Thyroid gland (tissue), 4 donors: Measurements from ENCODE around the gene GOLIM4. TPM values are rescaled to one million over a fixed set of nuclear protein-coding genes. Genes with fewer than 3 reads are reported as not detected.

Experiments used
- DNase-seq, 2 donors: peaks; one replicate each; pipeline ENCODE4 v3.0.0-alpha.2; 2019
- H3K27ac ChIP-seq, 3 donors: fragments of 200-600 bp; sonication (generic); 1 replicate in 2 of 3; 2 replicates in 1 of 3; pipeline ENCODE4 v1.5.1; 2016 to 2019; ENCODE audit warnings: mild to moderate bottlenecking in 1 of 3, moderate library complexity in 1 of 3
- H3K27me3 ChIP-seq: fragments of 200-600 bp; sonication (generic); one replicate; pipeline ENCODE4 v1.5.1; 2019
- H3K36me3 ChIP-seq, 2 donors: fragments of 200-600 bp; sonication (generic); one replicate each; pipeline ENCODE4 v1.5.1; 2016 to 2019
- H3K4me1 ChIP-seq, 2 donors: fragments of 200-600 bp; sonication (generic); one replicate each; pipeline ENCODE4 v1.5.1; 2017 to 2019
- H3K4me3 ChIP-seq, 3 donors: fragments of 200-600 bp; sonication (generic); replicated peaks in 1 of 3; 1 replicate in 2 of 3; 2 replicates in 1 of 3; pipeline ENCODE4 v1.5.1; 2016; ENCODE audit warnings: mild to moderate bottlenecking in 1 of 3
- H3K9me3 ChIP-seq: fragments of 200-600 bp; sonication (generic); one replicate; pipeline ENCODE4 v1.5.1; 2017
- CTCF ChIP-seq, 6 experiments: fragments of 200-600 bp in 3 of 6; fragments of 450-650 bp in 3 of 6; sonication (generic) in 3 of 6; IDR thresholded peaks; one replicate each; pipeline ENCODE4 v1.5.1; 2016 to 2019; ENCODE audit warnings: antibody characterized with exemption in 6 of 6, mild to moderate bottlenecking in 2 of 6, inconsistent platforms in 1 of 6, moderate library complexity in 1 of 6
- POLR2A ChIP-seq, 2 donors: fragments of 450-650 bp; IDR thresholded peaks; one replicate each; pipeline ENCODE4 v1.6.1; 2017; ENCODE audit warnings: antibody characterized with exemption in 2 of 2, mild to moderate bottlenecking in 2 of 2, moderate library complexity in 1 of 2
- WGBS, 2 donors: methylation state at CpG; one replicate each; pipeline ENCODE4 v1.1.5; 2017; 5-methylcytosine and 5-hydroxymethylcytosine counted together
- intact Hi-C: fragments of 100-400 bp; cut with DNase I; formaldehyde crosslinking; loops from one replicate; pipeline ENCODE4 v1.15.1; 2023
- total RNA-seq, 4 donors: library from RNA; depleted of rRNA; stranded (reverse); fragments of >200 nt; gene quantifications; one replicate each; pipeline ENCODE4 v1.2.3, GENCODE V29; 2016

GOLIM4 gene
- total RNA-seq, 4 donors from 2014 or later = 32.2 to 41.8 (median 34.2) TPM

DNA sequence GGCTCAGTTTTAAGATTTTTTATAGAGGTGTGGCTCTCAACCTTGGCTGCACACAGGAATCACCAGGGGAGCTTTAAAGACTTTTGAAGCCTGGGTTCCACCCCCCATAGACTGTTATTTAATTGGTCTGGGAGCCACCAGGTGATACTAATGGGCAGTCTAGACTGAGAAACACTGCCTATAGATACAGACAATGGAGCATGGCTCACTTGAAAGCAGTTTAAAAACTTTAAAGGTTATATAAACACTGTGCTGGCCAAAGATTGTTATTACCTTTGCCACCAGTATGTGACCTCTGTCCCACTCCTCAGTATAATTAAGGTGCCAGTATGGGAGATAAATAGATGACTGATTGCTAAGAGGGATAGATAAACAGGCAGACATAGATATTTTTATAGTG lies 3.8 kb downstream of the GOLIM4 start:
- intact Hi-C loops = no loop called here
- Histone ChIP-seq H3K27me3 (no peaks in the 10 kb centered on the region), H3K9me3 (no peaks in the 10 kb centered on the region), H3K4me3 (no peak overlapping the region), H3K27ac (no peak overlapping the region), H3K4me1 (peaks cover 20 to 23% of the 10 kb centered on the region in 2 donors), H3K36me3 (no peaks in the 10 kb centered on the region)
- no peak for DNase-seq
- TF ChIP-seq POLR2A (IDR thresholded peaks at IDR 0.05) (no peak), CTCF (IDR thresholded peaks at IDR 0.05) (no peak)

DNA sequence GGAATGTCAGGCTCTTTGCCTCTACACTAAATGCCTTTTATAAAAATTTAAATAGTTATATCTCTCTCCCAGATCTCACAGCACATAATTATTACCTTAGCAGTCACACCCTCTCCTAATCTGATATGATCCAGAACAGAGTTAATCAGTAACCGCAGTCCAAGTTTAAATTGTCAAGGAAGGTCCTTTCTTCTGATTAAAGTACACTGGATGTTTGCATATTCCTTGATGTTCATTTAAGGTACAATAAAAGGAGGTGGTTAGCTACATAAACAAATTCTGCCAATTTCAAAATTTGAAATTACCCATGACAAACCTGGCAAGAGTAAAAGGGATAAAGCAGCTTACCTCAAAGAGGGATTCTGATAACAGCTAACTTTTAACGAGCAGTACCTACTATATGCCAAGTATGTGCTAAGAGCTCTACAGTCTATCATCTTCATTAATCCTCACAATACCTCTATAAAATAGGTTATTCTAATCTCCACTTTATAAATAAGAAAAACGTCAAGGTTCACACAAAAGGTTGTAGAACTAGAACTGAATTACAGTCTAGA lies 4.3 kb downstream of the GOLIM4 start:
- TF ChIP-seq CTCF (IDR thresholded peaks at IDR 0.05) (no peak), POLR2A (IDR thresholded peaks at IDR 0.05) (no peak)

DNA sequence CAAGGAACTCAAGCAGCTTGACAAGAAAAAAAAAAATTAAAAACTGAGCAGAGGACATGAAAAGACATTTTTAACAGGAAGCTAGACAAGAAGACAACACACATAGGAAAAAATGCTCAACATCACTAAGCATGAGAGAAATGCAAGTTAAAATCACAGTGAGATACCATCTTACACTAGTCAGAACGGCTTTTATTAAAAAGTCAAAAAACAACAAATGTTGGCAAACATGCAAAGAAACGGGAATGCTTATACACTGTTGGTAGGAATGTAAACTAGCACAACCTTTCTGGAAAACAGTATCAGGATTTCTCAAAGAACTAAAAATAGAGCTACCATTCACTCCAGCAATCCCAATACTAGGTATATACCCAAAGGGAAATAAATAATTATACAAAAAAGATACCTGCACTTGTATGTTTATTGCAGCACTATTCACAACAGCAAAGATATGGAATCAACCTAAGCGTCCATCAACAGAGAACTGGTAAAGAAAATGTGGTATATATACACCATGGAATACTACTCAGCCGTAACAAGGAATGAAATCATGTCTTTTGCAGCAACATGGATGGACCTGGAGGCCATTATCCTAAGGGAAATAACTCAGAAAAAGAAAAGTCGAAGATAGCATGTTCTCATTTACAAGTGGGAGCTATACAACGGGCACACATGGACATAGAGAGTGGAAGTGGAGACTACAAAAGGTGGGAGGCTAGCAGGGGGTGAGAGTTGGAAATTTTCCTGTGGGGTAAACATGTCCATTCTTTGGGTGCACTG lies 5.2 kb downstream of the GOLIM4 start:
- no peak overlapping the region for H3K4me3 ChIP-seq
- peaks cover 20 to 23% of the 10 kb centered on the region in 2 donors for H3K4me1 ChIP-seq
- TF ChIP-seq POLR2A (IDR thresholded peaks at IDR 0.05) (no peak), CTCF (IDR thresholded peaks at IDR 0.05) (no peak)
- no peak overlapping the region for H3K27ac ChIP-seq
- H3K9me3 ChIP-seq = no peaks in the 10 kb centered on the region
- H3K36me3 ChIP-seq = no peaks in the 10 kb centered on the region
- intact Hi-C loops = no loop called here
- WGBS, 2 donors = 84 to 91% methylated on average over 6 of the region's 6 CpGs
- DNase-seq = no peak
- H3K27me3 ChIP-seq = no peaks in the 10 kb centered on the region

More for the DNA sequence above, 4.3 kb downstream of the GOLIM4 start:
- Histone ChIP-seq H3K27ac (no peak overlapping the region), H3K9me3 (no peaks in the 10 kb centered on the region), H3K36me3 (no peaks in the 10 kb centered on the region), H3K4me3 (no peak overlapping the region), H3K27me3 (no peaks in the 10 kb centered on the region), H3K4me1 (peaks cover 20 to 23% of the 10 kb centered on the region in 2 donors)
- no peak for DNase-seq
- intact Hi-C loops = no loop called here
- WGBS, 2 donors = 71 to 74% methylated on average over 3 of the region's 3 CpGs

- H3K27ac ChIP-seq = no peak overlapping the region
- no peak for DNase-seq
- no peaks in the 10 kb centered on the region for H3K27me3 ChIP-seq
- TF ChIP-seq CTCF (IDR thresholded peaks at IDR 0.05) (no peak), POLR2A (IDR thresholded peaks at IDR 0.05) (no peak)
- H3K9me3 ChIP-seq = no peaks in the 10 kb centered on the region
- no peak overlapping the region for H3K4me3 ChIP-seq
- H3K36me3 ChIP-seq = no peaks in the 10 kb centered on the region
- intact Hi-C loops = no loop called here
- H3K4me1 ChIP-seq = peaks cover 17 to 23% of the 10 kb centered on the region in 2 donors
- 95 to 96% methylated on average over 4 of the region's 4 CpGs for WGBS, 2 donors
These were observed 6.4 kb downstream of the GOLIM4 start for GRCh38 chr3:168089179-168089771.
